Muscle layer of duodenum (tissue), 2 donors: ENCODE results near the gene KSR2.

Experiments used
- H3K27ac ChIP-seq: one replicate; pipeline ENCODE4 v1.7.0; 2013; ENCODE audit warnings: mild to moderate bottlenecking, low read length
- H3K27me3 ChIP-seq: one replicate; pipeline ENCODE4 v1.7.0; 2013; ENCODE audit warnings: low read depth, mild to moderate bottlenecking, control low read depth, low read length
- H3K36me3 ChIP-seq, 2 donors: one replicate each; pipeline ENCODE4 v1.7.0; 2013; ENCODE audit warnings: low read length in 2 of 2, control low read depth in 1 of 2, mild to moderate bottlenecking in 1 of 2; ENCODE audit not compliant: insufficient read depth in 2 of 2, control insufficient read depth in 1 of 2
- H3K4me1 ChIP-seq, 2 donors: one replicate each; pipeline ENCODE4 v1.7.0; 2013; ENCODE audit warnings: low read length in 2 of 2, mild to moderate bottlenecking in 2 of 2, control low read depth in 1 of 2, moderate library complexity in 1 of 2; ENCODE audit not compliant: insufficient read depth in 2 of 2, control insufficient read depth in 1 of 2
- H3K4me3 ChIP-seq, 2 donors: one replicate each; pipeline ENCODE4 v1.7.0; 2013; ENCODE audit warnings: low read length in 2 of 2, low read depth in 1 of 2, mild to moderate bottlenecking in 1 of 2
- H3K9me3 ChIP-seq, 2 donors: one replicate each; pipeline ENCODE4 v1.7.0; 2013; ENCODE audit warnings: low read length in 2 of 2, control low read depth in 1 of 2, mild to moderate bottlenecking in 1 of 2; ENCODE audit not compliant: control insufficient read depth in 1 of 2
- donor health status: healthy.

The KSR2 gene

DNA sequence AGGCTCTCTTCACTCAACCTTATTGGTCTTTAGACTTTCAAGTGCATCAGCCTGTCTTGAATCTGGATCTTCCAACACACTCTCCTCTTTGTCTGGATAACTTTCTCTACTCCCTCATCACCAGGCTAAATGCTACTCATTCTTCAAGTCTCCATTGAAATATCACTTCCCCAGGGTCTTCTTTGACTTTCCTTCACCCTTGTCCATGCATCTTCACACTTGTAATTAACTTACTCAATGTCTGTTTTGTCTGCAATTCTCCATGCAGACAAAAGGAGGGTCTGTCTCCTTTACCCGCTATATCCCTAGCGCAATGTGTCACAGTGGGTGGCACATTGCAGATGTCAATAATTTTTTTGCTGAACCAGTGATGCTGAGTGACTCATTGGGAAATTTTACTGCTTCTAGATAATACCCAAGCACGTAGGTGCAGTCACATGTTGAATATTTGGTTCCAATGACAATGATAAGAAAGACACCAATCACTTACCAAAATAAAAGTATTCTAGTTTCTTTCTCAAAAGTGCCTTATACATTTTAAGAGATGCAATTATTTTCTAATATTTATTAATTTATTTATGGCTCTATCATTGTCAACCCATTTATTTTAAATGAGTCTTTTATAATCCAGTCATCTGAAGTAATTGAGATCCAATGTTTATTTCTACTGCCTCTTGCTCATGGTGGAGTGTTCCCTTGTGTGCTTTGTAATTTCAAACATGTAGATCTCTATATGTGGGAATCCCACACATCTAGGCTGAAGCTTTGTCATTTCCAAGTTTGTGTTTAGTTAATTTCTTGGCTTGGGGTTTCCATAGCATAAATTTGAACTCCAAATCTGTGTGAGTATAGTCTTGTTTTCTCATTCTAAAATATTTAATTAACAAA, 26.0 kb upstream of the KSR2 start:
- no peaks in the 10 kb centered on the region for H3K9me3 ChIP-seq
- H3K4me1 ChIP-seq = no peaks in the 10 kb centered on the region
- H3K36me3 ChIP-seq = no peaks in the 10 kb centered on the region
- H3K27me3 ChIP-seq = no peaks in the 10 kb centered on the region
- no peak overlapping the region for H3K27ac ChIP-seq
- no peak overlapping the region for H3K4me3 ChIP-seq

GRCh38 chr12:117986705-117987469, 18.1 kb upstream of the KSR2 start:
- H3K9me3 ChIP-seq = no peaks in the 10 kb centered on the region
- no peaks in the 10 kb centered on the region for H3K27me3 ChIP-seq
- H3K27ac ChIP-seq = no peak overlapping the region
- no peaks in the 10 kb centered on the region for H3K4me1 ChIP-seq
- H3K4me3 ChIP-seq = no peak overlapping the region
- H3K36me3 ChIP-seq = no peaks in the 10 kb centered on the region

DNA sequence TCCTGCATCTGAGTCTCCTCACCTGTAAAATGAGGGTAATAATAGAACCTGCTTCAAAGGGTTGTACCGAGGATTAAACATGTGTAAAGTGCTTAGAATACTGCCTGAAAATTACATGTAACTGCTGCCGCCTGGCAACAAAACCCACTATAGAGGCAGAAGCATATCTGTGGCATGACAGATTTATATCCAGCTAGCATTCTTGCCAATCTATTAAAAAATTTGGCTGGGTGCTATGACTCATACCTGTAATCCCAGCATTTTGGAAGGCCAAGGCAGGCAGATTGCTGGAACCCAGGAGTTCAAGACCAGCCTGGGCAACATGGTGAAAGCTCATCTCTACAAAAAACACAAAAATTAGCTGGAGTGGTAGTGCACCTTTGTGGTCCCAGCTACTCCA, 16.4 kb upstream of the KSR2 start:
- H3K4me1 ChIP-seq = no peaks in the 10 kb centered on the region
- no peaks in the 10 kb centered on the region for H3K9me3 ChIP-seq
- H3K36me3 ChIP-seq = no peaks in the 10 kb centered on the region
- H3K4me3 ChIP-seq = no peak overlapping the region
- H3K27ac ChIP-seq = no peak overlapping the region
- no peaks in the 10 kb centered on the region for H3K27me3 ChIP-seq

DNA sequence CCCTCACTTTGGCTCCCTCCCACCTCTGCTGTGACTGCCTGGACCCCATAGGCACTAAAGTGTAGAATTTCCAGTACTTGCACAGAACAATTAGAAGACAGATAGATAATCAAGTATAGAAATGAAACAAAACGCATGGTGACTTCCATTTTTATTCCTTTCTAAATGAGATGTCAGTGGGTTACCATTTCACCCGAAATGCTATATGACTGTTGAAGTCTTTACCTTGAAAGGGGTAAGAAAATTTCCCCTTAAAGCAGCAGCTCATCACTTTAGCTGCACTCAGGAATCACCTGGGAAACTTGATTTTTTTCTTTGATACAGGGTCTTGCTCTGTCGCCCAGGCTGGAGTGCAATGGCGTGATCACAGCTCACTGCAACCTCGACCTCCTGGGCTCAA, 12.5 kb upstream of the KSR2 start:
- no peak overlapping the region for H3K4me3 ChIP-seq
- H3K36me3 ChIP-seq = no peaks in the 10 kb centered on the region
- H3K27ac ChIP-seq = no peak overlapping the region
- no peaks in the 10 kb centered on the region for H3K9me3 ChIP-seq
- H3K27me3 ChIP-seq = no peaks in the 10 kb centered on the region
- H3K4me1 ChIP-seq = no peaks in the 10 kb centered on the region

DNA sequence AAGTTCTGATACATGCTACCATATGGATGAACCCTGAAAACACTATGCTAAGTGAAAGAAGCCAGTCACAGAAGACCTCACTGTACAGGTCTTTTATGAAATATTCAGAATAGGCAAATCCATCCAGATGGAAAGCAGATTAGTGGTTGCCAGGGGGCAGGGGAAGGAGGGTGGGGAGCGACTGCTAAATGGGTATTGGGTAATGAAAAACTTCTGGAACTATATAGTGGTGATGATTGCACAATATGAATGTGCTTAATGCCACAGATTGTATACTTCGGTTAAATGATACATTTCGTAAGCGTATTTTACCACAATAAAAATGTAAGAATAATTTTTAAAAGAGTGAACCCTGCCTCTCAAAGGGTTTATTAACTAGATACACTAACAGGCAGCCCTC, 11.8 kb upstream of the KSR2 start:
- H3K9me3 ChIP-seq = no peaks in the 10 kb centered on the region
- H3K27me3 ChIP-seq = no peaks in the 10 kb centered on the region
- no peaks in the 10 kb centered on the region for H3K4me1 ChIP-seq
- no peak overlapping the region for H3K27ac ChIP-seq
- H3K4me3 ChIP-seq = no peak overlapping the region
- no peaks in the 10 kb centered on the region for H3K36me3 ChIP-seq

DNA sequence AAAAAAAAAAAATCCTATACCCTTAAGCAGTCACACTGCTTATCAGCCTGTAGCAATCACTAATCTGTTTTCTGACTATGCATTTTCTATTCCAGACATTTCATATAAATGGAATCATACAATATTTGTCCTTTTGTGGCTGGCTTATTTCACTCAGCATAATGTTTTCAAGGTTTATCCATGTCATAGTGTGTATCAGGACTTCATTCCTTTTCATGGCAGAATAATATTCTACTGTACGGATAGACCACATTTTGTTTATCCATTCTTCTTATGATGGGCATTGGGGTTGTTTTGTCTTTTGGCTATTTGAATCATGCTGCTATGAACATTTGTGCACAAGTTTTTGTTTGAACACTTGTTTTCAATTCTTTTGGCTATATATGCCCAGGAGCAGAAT, 8.6 kb upstream of the KSR2 start:
- Histone ChIP-seq H3K4me3 (no peak overlapping the region), H3K27ac (no peak overlapping the region), H3K36me3 (no peaks in the 10 kb centered on the region), H3K9me3 (peaks cover 0 to 3% of the 10 kb centered on the region in 2 donors), H3K4me1 (no peaks in the 10 kb centered on the region), H3K27me3 (no peaks in the 10 kb centered on the region)

- H3K27ac ChIP-seq = no peak overlapping the region
- no peaks in the 10 kb centered on the region for H3K4me1 ChIP-seq
Measured at GRCh38 chr12:117975006-117975405, 6.2 kb upstream of the KSR2 start.

DNA sequence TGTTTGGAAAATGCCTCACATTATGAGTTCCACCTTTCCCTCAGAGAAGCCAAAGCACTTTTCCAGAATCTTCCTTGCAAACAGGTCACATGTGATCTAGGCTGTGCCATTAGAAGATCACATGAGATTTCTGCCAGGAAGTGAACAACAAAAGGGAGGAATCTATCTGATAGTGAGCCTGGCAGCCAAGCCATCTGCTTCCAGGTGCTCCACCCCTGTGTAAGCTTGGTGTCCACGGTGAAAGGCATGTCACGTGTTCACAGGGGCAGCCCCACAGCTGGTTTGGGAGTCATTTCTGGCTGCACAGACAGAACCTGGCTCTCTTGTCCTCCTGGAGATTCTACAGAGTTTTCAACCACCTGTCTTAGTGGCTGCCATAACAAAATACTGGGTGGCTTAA, 3.5 kb upstream of the KSR2 start:
- no peak overlapping the region for H3K27ac ChIP-seq
- no peak overlapping the region for H3K4me3 ChIP-seq
- H3K27me3 ChIP-seq = peaks cover 12% of the 10 kb centered on the region
- H3K36me3 ChIP-seq = no peaks in the 10 kb centered on the region
- peaks cover 0 to 12% of the 10 kb centered on the region in 2 donors for H3K9me3 ChIP-seq
- peaks cover 0 to 9% of the 10 kb centered on the region in 2 donors for H3K4me1 ChIP-seq

More at GRCh38 chr12:117975006-117975405, 6.2 kb upstream of the KSR2 start:
- H3K4me3 ChIP-seq = no peak overlapping the region
- no peaks in the 10 kb centered on the region for H3K36me3 ChIP-seq
- H3K9me3 ChIP-seq = peaks cover 0 to 12% of the 10 kb centered on the region in 2 donors
- H3K27me3 ChIP-seq = no peaks in the 10 kb centered on the region

DNA sequence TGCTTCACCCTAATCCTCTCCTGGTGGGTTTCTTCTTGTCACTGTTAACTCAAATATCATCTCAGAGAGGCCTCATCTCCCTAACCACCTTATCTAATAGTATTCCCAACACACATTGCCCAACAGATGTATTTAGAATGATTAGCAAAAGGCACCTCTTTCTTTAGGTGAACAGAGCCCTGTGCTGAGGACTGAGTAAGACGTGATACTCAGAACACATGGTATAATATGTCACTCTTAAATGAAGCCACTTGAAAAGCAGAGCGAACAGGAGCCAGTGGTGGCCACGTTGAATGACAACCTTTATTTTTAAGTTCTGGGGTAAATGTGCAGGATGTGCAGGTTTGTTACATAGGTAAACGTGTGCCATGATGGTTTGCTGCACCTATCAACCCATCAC, 1.5 kb upstream of the KSR2 start:
- Histone ChIP-seq H3K27me3 (peaks cover 12% of the 10 kb centered on the region), H3K9me3 (peaks cover 0 to 12% of the 10 kb centered on the region in 2 donors), H3K36me3 (no peaks in the 10 kb centered on the region), H3K4me3 (no peak overlapping the region), H3K4me1 (peaks cover 0 to 9% of the 10 kb centered on the region in 2 donors), H3K27ac (no peak overlapping the region)

DNA sequence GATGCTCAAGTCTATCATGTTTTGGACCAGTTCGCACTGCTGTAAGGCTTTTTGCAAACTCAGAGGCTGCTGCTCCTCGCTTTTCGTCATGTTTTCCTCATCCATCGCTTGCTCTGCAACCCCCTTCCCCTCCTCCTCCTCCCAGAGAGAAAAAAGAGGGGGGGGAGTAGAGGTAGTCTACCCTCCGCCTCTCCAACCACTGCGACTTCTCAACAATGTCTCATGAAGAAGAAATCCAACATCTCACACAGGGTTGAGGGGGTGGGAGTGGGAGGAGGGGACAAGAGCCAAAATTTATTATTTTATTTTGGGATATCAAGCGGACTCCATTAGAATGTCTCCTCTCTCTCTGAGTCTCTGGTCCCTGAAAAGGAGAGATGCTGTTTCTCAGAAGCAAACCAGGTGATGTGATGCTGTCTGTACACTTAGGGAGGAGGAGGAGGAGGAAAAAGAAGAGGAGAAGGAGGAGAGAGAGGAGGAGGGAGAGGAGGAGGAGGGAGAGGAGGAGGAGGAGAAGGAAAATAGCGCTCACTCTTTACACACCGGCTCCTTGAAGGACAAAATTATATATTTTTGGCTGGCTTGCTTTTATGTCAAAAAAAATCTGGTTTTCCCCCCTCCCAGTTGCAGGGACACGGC, 520 bp downstream of the KSR2 start:
- Histone ChIP-seq H3K9me3 (peaks cover 0 to 12% of the 10 kb centered on the region in 2 donors), H3K4me1 (peaks cover 0 to 9% of the 10 kb centered on the region in 2 donors), H3K36me3 (no peaks in the 10 kb centered on the region), H3K4me3 (peak overlapping the region in 1 of 2 donors; percentile 63), H3K27me3 (peaks cover 12% of the 10 kb centered on the region), H3K27ac (no peak overlapping the region)

- no peak overlapping the region for H3K4me3 ChIP-seq
Measured at GRCh38 chr12:117967512-117967911, 1.3 kb downstream of the KSR2 start.

More at GRCh38 chr12:117967512-117967911, 1.3 kb downstream of the KSR2 start:
- peaks cover 0 to 9% of the 10 kb centered on the region in 2 donors for H3K4me1 ChIP-seq
- H3K27me3 ChIP-seq = peaks cover 12% of the 10 kb centered on the region
- no peak overlapping the region for H3K27ac ChIP-seq
- no peaks in the 10 kb centered on the region for H3K36me3 ChIP-seq
- peaks cover 0 to 9% of the 10 kb centered on the region in 2 donors for H3K9me3 ChIP-seq
